Neuronal stem cell (in vitro differentiated cells): Measurements from ENCODE around the gene LPP.

ENCODE experiments used
- DNase-seq: peaks from one replicate; pipeline ENCODE4 v3.0.0-alpha.2; 2013; ENCODE audit warnings: low spot score
- H2AFZ ChIP-seq: one replicate; pipeline ENCODE4 v1.6.1; 2013; ENCODE audit warnings: mild to moderate bottlenecking, low read length, inconsistent platforms
- H2AK5ac ChIP-seq: 2 replicates; pipeline ENCODE4 v1.6.1; 2013; ENCODE audit warnings: low read depth, mild to moderate bottlenecking, inconsistent platforms, low read length, moderate library complexity, mixed read lengths
- H2BK120ac ChIP-seq: 2 replicates; pipeline ENCODE4 v1.6.1; 2013; ENCODE audit warnings: low read depth, mild to moderate bottlenecking, inconsistent platforms, low read length, moderate library complexity, mixed read lengths
- H2BK12ac ChIP-seq: one replicate; pipeline ENCODE4 v1.6.1; 2013; ENCODE audit warnings: low read length, inconsistent platforms
- H2BK15ac ChIP-seq: 2 replicates; pipeline ENCODE4 v1.6.1; 2013; ENCODE audit warnings: mild to moderate bottlenecking, low read length, inconsistent platforms, mixed read lengths
- H2BK5ac ChIP-seq: one replicate; pipeline ENCODE4 v1.6.1; 2013; ENCODE audit warnings: inconsistent platforms, mild to moderate bottlenecking, low read length, moderate library complexity
- H3K14ac ChIP-seq: one replicate; pipeline ENCODE4 v1.6.1; 2013; ENCODE audit warnings: low read length, inconsistent platforms
- H3K18ac ChIP-seq: 2 replicates; pipeline ENCODE4 v1.6.1; 2013; ENCODE audit warnings: low read length, inconsistent platforms
- H3K23ac ChIP-seq: 2 replicates; pipeline ENCODE4 v1.6.1; 2013; ENCODE audit warnings: low read depth, mild to moderate bottlenecking, mixed read lengths, low read length, inconsistent platforms; ENCODE audit not compliant: poor library complexity
- H3K27ac ChIP-seq: replicated peaks from 3 replicates; pipeline ENCODE4 v1.5.1; 2013; ENCODE audit warnings: low read length, inconsistent platforms
- H3K27me3 ChIP-seq, 3 experiments: 2 replicates each; pipeline ENCODE4 v1.6.1; 2013; ENCODE audit warnings: low read length in 3 of 3, mild to moderate bottlenecking in 2 of 3, inconsistent platforms in 1 of 3, low read depth in 1 of 3, mixed read lengths in 1 of 3, moderate library complexity in 1 of 3; ENCODE audit not compliant: control insufficient read depth in 3 of 3, insufficient read depth in 3 of 3
- H3K36me3 ChIP-seq, 2 donors: replicated peaks in 1 of 2; 2 replicates each; pipeline ENCODE4 v1.6.1; 2013; ENCODE audit warnings: low read length in 2 of 2; ENCODE audit not compliant: control insufficient read depth in 2 of 2, insufficient read depth in 2 of 2
- H3K4ac ChIP-seq: 2 replicates; pipeline ENCODE4 v1.6.1; 2013; ENCODE audit warnings: inconsistent platforms, mild to moderate bottlenecking, low read length, moderate library complexity
- H3K4me1 ChIP-seq, 2 donors: 1 replicate in 1 of 2; 2 replicates in 1 of 2; pipeline ENCODE4 v1.6.1; 2013; ENCODE audit warnings: low read length in 2 of 2, low read depth in 1 of 2; ENCODE audit not compliant: control insufficient read depth in 2 of 2, insufficient read depth in 1 of 2
- H3K4me2 ChIP-seq: one replicate; pipeline ENCODE4 v1.6.1; 2013; ENCODE audit warnings: mild to moderate bottlenecking, low read length, inconsistent platforms; ENCODE audit not compliant: insufficient read depth, poor library complexity, severe bottlenecking
- H3K4me3 ChIP-seq, 2 donors: 2 replicates each; pipeline ENCODE4 v1.5.1; 2013; ENCODE audit warnings: low read length in 2 of 2, mild to moderate bottlenecking in 2 of 2, inconsistent platforms in 1 of 2, moderate library complexity in 1 of 2
- H3K79me1 ChIP-seq: one replicate; pipeline ENCODE4 v1.6.1; 2013; ENCODE audit warnings: low read depth, mild to moderate bottlenecking, inconsistent platforms, low read length, moderate library complexity
- H3K9ac ChIP-seq: one replicate; pipeline ENCODE4 v1.6.1; 2013; ENCODE audit warnings: mild to moderate bottlenecking, low read depth, low read length, inconsistent platforms; ENCODE audit not compliant: poor library complexity
- H3K9me3 ChIP-seq, 2 donors: replicated peaks in 1 of 2; 2 replicates each; pipeline versions ENCODE3 to v1.6.1; 2013; ENCODE audit warnings: low read length in 2 of 2, mild to moderate bottlenecking in 2 of 2, inconsistent platforms in 1 of 2, low read depth in 1 of 2, mixed read lengths in 1 of 2, moderate library complexity in 1 of 2; ENCODE audit not compliant: control insufficient read depth in 2 of 2, insufficient read depth in 1 of 2
- H4K8ac ChIP-seq: one replicate; pipeline ENCODE4 v1.6.1; 2013; ENCODE audit warnings: low read depth, mild to moderate bottlenecking, inconsistent platforms, low read length, moderate library complexity
- H4K91ac ChIP-seq: one replicate; pipeline ENCODE4 v1.6.1; 2013; ENCODE audit warnings: low read length, low read depth, mild to moderate bottlenecking, inconsistent platforms; ENCODE audit not compliant: poor library complexity
- WGBS, 2 donors: extraction: QIAGEN DNeasy Blood & Tissue Kit; methylation state at CpG; one replicate each; pipeline ENCODE4 v1.1.7; 2013; ENCODE audit warnings: missing lambda C conversion rate in 2 of 2, mixed read lengths in 1 of 2; ENCODE audit not compliant: insufficient read length in 2 of 2, insufficient replicate concordance in 1 of 2; ENCODE audit errors: extremely low coverage in 2 of 2; 5-methylcytosine and 5-hydroxymethylcytosine counted together

Gene LPP

GRCh38 chr3:188533172-188533571, 379.2 kb downstream of the LPP start:
- Histone ChIP-seq H3K14ac (no peak overlapping the region), H4K91ac (no peak overlapping the region), H2BK120ac (no peak overlapping the region), H4K8ac (no peak overlapping the region), H2AFZ (no peak overlapping the region), H3K79me1 (no peaks in the 10 kb centered on the region), H3K4me3 (no peak overlapping the region), H2BK5ac (no peak overlapping the region), H3K4ac (no peak overlapping the region), H3K9ac (no peak overlapping the region), H3K36me3 (no peaks in the 10 kb centered on the region), H3K27ac (no peak overlapping the region), H3K18ac (no peak overlapping the region), H3K4me1 (no peaks in the 10 kb centered on the region), H3K9me3 (no peaks in the 10 kb centered on the region), H3K4me2 (no peak overlapping the region), H2BK15ac (no peak overlapping the region), H3K27me3 (no peaks in the 10 kb centered on the region), H2BK12ac (no peak overlapping the region), H2AK5ac (no peak overlapping the region), H3K23ac (no peak overlapping the region)
- WGBS, 2 donors: no CpG with 5 or more reads among the region's 1 CpG
- DNase-seq: no peak

GRCh38 chr3:188533612-188534357, 379.8 kb downstream of the LPP start:
- H3K23ac ChIP-seq: no peak overlapping the region
- no peak overlapping the region for H2BK5ac ChIP-seq
- no peaks in the 10 kb centered on the region for H3K4me1 ChIP-seq
- H3K9me3 ChIP-seq: no peaks in the 10 kb centered on the region
- H2BK120ac ChIP-seq: no peak overlapping the region
- no peak overlapping the region for H2AK5ac ChIP-seq
- H2BK12ac ChIP-seq: no peak overlapping the region
- no peak overlapping the region for H3K4me2 ChIP-seq
- H3K14ac ChIP-seq: no peak overlapping the region
- H3K27me3 ChIP-seq: no peaks in the 10 kb centered on the region
- no peak overlapping the region for H4K91ac ChIP-seq
- no peak overlapping the region for H4K8ac ChIP-seq
- no peaks in the 10 kb centered on the region for H3K79me1 ChIP-seq
- H2BK15ac ChIP-seq: no peak overlapping the region
- DNase-seq: no peak
- WGBS, 2 donors: no CpG with 5 or more reads among the region's 4 CpGs
- no peak overlapping the region for H3K18ac ChIP-seq
- H2AFZ ChIP-seq: no peak overlapping the region
- H3K27ac ChIP-seq: no peak overlapping the region
- no peak overlapping the region for H3K9ac ChIP-seq
- H3K4ac ChIP-seq: no peak overlapping the region
- no peaks in the 10 kb centered on the region for H3K36me3 ChIP-seq
- H3K4me3 ChIP-seq: no peak overlapping the region

GRCh38 chr3:188534633-188535032, 380.7 kb downstream of the LPP start:
- Histone ChIP-seq H3K36me3 (no peaks in the 10 kb centered on the region), H2BK120ac (no peak overlapping the region), H2BK5ac (no peak overlapping the region), H3K4ac (no peak overlapping the region), H3K9ac (no peak overlapping the region), H3K4me1 (no peaks in the 10 kb centered on the region), H2BK15ac (no peak overlapping the region), H3K4me2 (no peak overlapping the region), H3K9me3 (no peaks in the 10 kb centered on the region), H4K8ac (no peak overlapping the region), H3K4me3 (no peak overlapping the region), H3K27ac (no peak overlapping the region), H4K91ac (no peak overlapping the region), H3K27me3 (no peaks in the 10 kb centered on the region), H2AFZ (no peak overlapping the region), H3K18ac (no peak overlapping the region), H3K79me1 (no peaks in the 10 kb centered on the region), H2AK5ac (no peak overlapping the region), H3K23ac (no peak overlapping the region), H3K14ac (no peak overlapping the region), H2BK12ac (no peak overlapping the region)
- DNase-seq: no peak
- WGBS, 2 donors: no CpG with 5 or more reads among the region's 1 CpG

- H2BK15ac ChIP-seq: no peak overlapping the region
- H3K27ac ChIP-seq: no peak overlapping the region
- no peak overlapping the region for H2BK12ac ChIP-seq
- no peak overlapping the region for H3K23ac ChIP-seq
- no peak overlapping the region for H4K8ac ChIP-seq
- H3K79me1 ChIP-seq: no peaks in the 10 kb centered on the region
- no peak overlapping the region for H3K4me3 ChIP-seq
- H3K27me3 ChIP-seq: no peaks in the 10 kb centered on the region
- no peak overlapping the region for H2BK5ac ChIP-seq
- H3K9ac ChIP-seq: no peak overlapping the region
- H2AFZ ChIP-seq: no peak overlapping the region
- no peaks in the 10 kb centered on the region for H3K4me1 ChIP-seq
- no peak overlapping the region for H3K4ac ChIP-seq
- no peak overlapping the region for H3K4me2 ChIP-seq
- no peak for DNase-seq
- no CpG with 5 or more reads among the region's 3 CpGs for WGBS, 2 donors
- no peak overlapping the region for H3K18ac ChIP-seq
- H2BK120ac ChIP-seq: no peak overlapping the region
- H3K9me3 ChIP-seq: no peaks in the 10 kb centered on the region
- no peak overlapping the region for H3K14ac ChIP-seq
- H2AK5ac ChIP-seq: no peak overlapping the region
- no peak overlapping the region for H4K91ac ChIP-seq
- H3K36me3 ChIP-seq: no peaks in the 10 kb centered on the region
These were observed 383.6 kb downstream of the LPP start for GRCh38 chr3:188537606-188538005.
